H1 (cell line): ENCODE results near the gene TLCD2. TPM values are rescaled to one million over a fixed set of nuclear protein-coding genes. Genes with fewer than 3 reads are reported as not detected.
A peak's percentile ranks its signal among the peaks of the same experiment; 100 is the strongest.

Experiments used
- CTCF ChIA-PET: fragments of 300-600 bp; sonication (Branson Sonifier 250); formaldehyde crosslinking; loops from one replicate; lab custom pipeline; 2021; ENCODE audit not compliant: partially characterized antibody; lab: Charles Lee
- POLR2A ChIA-PET: fragments of 300-600 bp; sonication (Branson Sonifier 250); formaldehyde crosslinking; loops from one replicate; lab custom pipeline; 2021; ENCODE audit warnings: inconsistent platforms; ENCODE audit not compliant: partially characterized antibody; lab: Charles Lee
- DNase-seq, 2 experiments: peaks; one replicate each; pipeline versions ENCODE4 v3.0.0 to v3.0.0-alpha.2; 2010 to 2022; ENCODE audit warnings: low spot score in 2 of 2, low read depth in 1 of 2, mixed read lengths in 1 of 2
- FAIRE-seq: peaks from 2 replicates; lab custom pipeline; 2011; peaks lifted over from hg19 to GRCh38; lab: Jason Lieb, UNC
- H2AFZ ChIP-seq: 2 replicates; pipeline ENCODE4 v1.8.1; 2012; ENCODE audit warnings: low read length, inconsistent platforms
- H2AK5ac ChIP-seq: 2 replicates; pipeline ENCODE4 v1.6.1; 2013; ENCODE audit warnings: low read depth, low read length
- H2BK120ac ChIP-seq: replicated peaks from 2 replicates; pipeline ENCODE3; 2013; ENCODE audit warnings: low read depth, low read length, inconsistent platforms
- H2BK12ac ChIP-seq: 2 replicates; pipeline ENCODE4 v1.6.1; 2013; ENCODE audit warnings: low read depth, low read length
- H2BK15ac ChIP-seq: 2 replicates; pipeline ENCODE4 v1.6.1; 2013; ENCODE audit warnings: low read length
- H2BK20ac ChIP-seq: 2 replicates; pipeline ENCODE4 v1.6.1; 2013; ENCODE audit warnings: low read length
- H2BK5ac ChIP-seq: 2 replicates; pipeline ENCODE4 v1.6.1; 2013; ENCODE audit warnings: low read depth, low read length
- H3K14ac ChIP-seq: 2 replicates; pipeline ENCODE4 v1.6.1; 2013; ENCODE audit warnings: inconsistent platforms; ENCODE audit not compliant: insufficient read length
- H3K18ac ChIP-seq: 2 replicates; pipeline ENCODE4 v1.6.1; 2013; ENCODE audit warnings: low read length; ENCODE audit errors: extremely low read depth
- H3K23ac ChIP-seq: 2 replicates; pipeline ENCODE4 v1.6.1; 2013; ENCODE audit warnings: inconsistent platforms; ENCODE audit not compliant: insufficient read length
- H3K23me2 ChIP-seq: 2 replicates; pipeline ENCODE4 v1.6.1; 2013; ENCODE audit warnings: low read depth, low read length
- H3K27ac ChIP-seq: 2 replicates; pipeline ENCODE4 v1.6.1; 2011; ENCODE audit warnings: low read depth, low read length, inconsistent platforms
- H3K27me3 ChIP-seq, 4 experiments: replicated peaks in 1 of 4; 1 replicate in 1 of 4; 2 replicates in 3 of 4; pipeline versions ENCODE4 v1.6.1 to v1.8.1; 2011 to 2013; ENCODE audit warnings: low read length in 3 of 4, mild to moderate bottlenecking in 3 of 4, inconsistent platforms in 2 of 4, mixed read lengths in 2 of 4, moderate library complexity in 1 of 4; ENCODE audit not compliant: control insufficient read depth in 3 of 4, insufficient read depth in 3 of 4; ENCODE audit errors: extremely low read depth in 1 of 4
- H3K36me3 ChIP-seq, 4 experiments: 2 replicates each; pipeline versions ENCODE4 v1.6.1 to v1.8.1; 2011 to 2013; ENCODE audit warnings: mild to moderate bottlenecking in 4 of 4, low read length in 3 of 4, moderate library complexity in 2 of 4, control low read depth in 1 of 4, inconsistent platforms in 1 of 4; ENCODE audit not compliant: insufficient read depth in 4 of 4, control insufficient read depth in 2 of 4
- H3K4ac ChIP-seq: replicated peaks from 2 replicates; pipeline ENCODE3; 2013; ENCODE audit warnings: low read length, low read depth, mixed read lengths, inconsistent platforms; ENCODE audit not compliant: insufficient read length
- H3K4me1 ChIP-seq, 4 experiments: replicated peaks in 1 of 4; 1 replicate in 1 of 4; 2 replicates in 3 of 4; pipeline versions ENCODE4 v1.6.1 to v1.8.1; 2011 to 2013; ENCODE audit warnings: low read length in 3 of 4, inconsistent platforms in 2 of 4, mixed read lengths in 1 of 4; ENCODE audit not compliant: insufficient read depth in 4 of 4, control insufficient read depth in 3 of 4
- H3K4me2 ChIP-seq, 2 experiments: 2 replicates each; pipeline versions ENCODE4 v1.6.1 to v1.8.1; 2011 to 2013; ENCODE audit warnings: low read depth in 2 of 2, low read length in 2 of 2, control low read depth in 1 of 2, inconsistent platforms in 1 of 2, mild to moderate bottlenecking in 1 of 2; ENCODE audit not compliant: insufficient read depth in 1 of 2
- H3K4me3 ChIP-seq, 4 experiments: fragments of 200-600, 300-600 bp in 1 of 4; sonication (generic), shearing (Covaris generic), sonication (Bioruptor Twin) in 1 of 4; 2 replicates each; pipeline versions ENCODE4 v1.5.1 to v1.8.1; 2011 to 2016; ENCODE audit warnings: low read length in 4 of 4, low read depth in 3 of 4, control low read depth in 2 of 4, inconsistent platforms in 2 of 4, mild to moderate bottlenecking in 2 of 4, mixed read lengths in 1 of 4, moderate library complexity in 1 of 4; ENCODE audit not compliant: insufficient read depth in 2 of 4; ENCODE audit errors: extremely low read depth in 1 of 4
- H3K56ac ChIP-seq: replicated peaks from 2 replicates; pipeline ENCODE3; 2013; ENCODE audit warnings: low read depth, mild to moderate bottlenecking, mixed read lengths, low read length, inconsistent platforms; ENCODE audit not compliant: insufficient read length
- H3K79me1 ChIP-seq: 2 replicates; pipeline ENCODE4 v1.6.1; 2013; ENCODE audit warnings: low read depth, low read length, control low read depth
- H3K79me2 ChIP-seq, 2 experiments: 2 replicates each; pipeline versions ENCODE4 v1.6.1 to v1.8.1; 2012 to 2013; ENCODE audit warnings: low read length in 2 of 2, mild to moderate bottlenecking in 2 of 2, inconsistent platforms in 1 of 2; ENCODE audit not compliant: insufficient read depth in 2 of 2, control insufficient read depth in 1 of 2
- H3K9ac ChIP-seq, 4 experiments: replicated peaks in 1 of 4; 1 replicate in 1 of 4; 2 replicates in 3 of 4; pipeline versions ENCODE4 v1.6.1 to v1.8.1; 2011 to 2013; ENCODE audit warnings: low read depth in 3 of 4, low read length in 3 of 4, control low read depth in 2 of 4, mild to moderate bottlenecking in 2 of 4, moderate library complexity in 2 of 4, inconsistent platforms in 1 of 4; ENCODE audit errors: extremely low read depth in 1 of 4
- H3K9me3 ChIP-seq, 2 experiments: 2 replicates each; pipeline versions ENCODE4 v1.6.1 to v1.8.1; 2012 to 2013; ENCODE audit warnings: mild to moderate bottlenecking in 2 of 2, moderate library complexity in 2 of 2, control low read depth in 1 of 2, inconsistent platforms in 1 of 2, low read depth in 1 of 2, low read length in 1 of 2, mixed read lengths in 1 of 2; ENCODE audit not compliant: insufficient read depth in 2 of 2
- H4K20me1 ChIP-seq, 2 experiments: replicated peaks in 1 of 2; 2 replicates each; pipeline versions ENCODE3 to v1.8.1; 2011 to 2013; ENCODE audit warnings: inconsistent platforms in 2 of 2, low read length in 2 of 2, mild to moderate bottlenecking in 1 of 2; ENCODE audit not compliant: insufficient read depth in 2 of 2, control insufficient read depth in 1 of 2
- H4K5ac ChIP-seq: 2 replicates; pipeline ENCODE4 v1.6.1; 2013; ENCODE audit warnings: low read length, low read depth, mixed read lengths, inconsistent platforms; ENCODE audit not compliant: insufficient read length
- H4K8ac ChIP-seq: 2 replicates; pipeline ENCODE4 v1.8.0; 2013; ENCODE audit warnings: mild to moderate bottlenecking, moderate library complexity, low read length, inconsistent platforms; ENCODE audit not compliant: insufficient read depth; ENCODE audit errors: extremely low read depth
- H4K91ac ChIP-seq: replicated peaks from 2 replicates; pipeline ENCODE3; 2013; ENCODE audit warnings: low read length, mixed read lengths, inconsistent platforms; ENCODE audit not compliant: insufficient read length
- ASH2L ChIP-seq: fragments of 200-600, 300-600 bp; sonication (generic); IDR thresholded peaks from one replicate; pipeline ENCODE4 v1.7.1; 2017; ENCODE audit warnings: low read length
- BRCA1 ChIP-seq: IDR thresholded peaks from 2 replicates; pipeline ENCODE4 v1.6.1; 2012; ENCODE audit warnings: low read depth, low read length, improper control_type of control experiment
- CEBPB ChIP-seq: IDR thresholded peaks from 2 replicates; pipeline ENCODE4 v1.6.1; 2012; ENCODE audit warnings: low read depth, low read length
- CREB1 ChIP-seq: IDR thresholded peaks from 2 replicates; pipeline ENCODE4 v1.6.1; 2012; ENCODE audit warnings: inconsistent platforms
- HDAC2 ChIP-seq, 2 experiments: fragments of 300-600 bp in 1 of 2; sonication (generic) in 1 of 2; IDR thresholded peaks; 2 replicates each; pipeline ENCODE4 v1.6.1; 2011 to 2012; ENCODE audit warnings: low read depth in 2 of 2, low read length in 2 of 2, mild to moderate bottlenecking in 2 of 2, moderate library complexity in 2 of 2, borderline replicate concordance in 1 of 2, inconsistent platforms in 1 of 2
- KDM1A ChIP-seq: fragments of 200-600, 300-600 bp; sonication (generic); IDR thresholded peaks from 2 replicates; pipeline ENCODE4 v1.7.1; 2016; ENCODE audit warnings: mild to moderate bottlenecking, low read length, borderline replicate concordance
- NRF1 ChIP-seq: IDR thresholded peaks from 2 replicates; pipeline ENCODE4 v1.6.1; 2011; ENCODE audit warnings: mild to moderate bottlenecking, low read depth, low read length, improper control_type of control experiment
- POLR2A ChIP-seq, 2 experiments: IDR thresholded peaks; 1 replicate in 1 of 2; 2 replicates in 1 of 2; pipeline ENCODE4 v1.6.1; 2011; ENCODE audit warnings: low read depth in 2 of 2, low read length in 2 of 2, mild to moderate bottlenecking in 2 of 2; ENCODE audit errors: control extremely low read depth in 1 of 2
- POU5F1 ChIP-seq: IDR thresholded peaks from 2 replicates; pipeline ENCODE4 v1.6.1; 2011; ENCODE audit warnings: low read depth, mild to moderate bottlenecking, low read length, moderate library complexity
- RBBP5 ChIP-seq: IDR thresholded peaks from 2 replicates; pipeline ENCODE4 v1.7.1; 2012; ENCODE audit warnings: low read depth, mild to moderate bottlenecking, inconsistent platforms, low read length, moderate library complexity, borderline replicate concordance
- SIN3A ChIP-seq, 2 experiments: IDR thresholded peaks in 1 of 2; conservative IDR thresholded peaks in 1 of 2; 2 replicates each; pipeline ENCODE4 v1.6.1; 2011 to 2012; ENCODE audit warnings: low read length in 2 of 2, improper control_type of control experiment in 1 of 2, low read depth in 1 of 2, mild to moderate bottlenecking in 1 of 2
- SIX5 ChIP-seq: IDR thresholded peaks from 2 replicates; pipeline ENCODE4 v1.6.1; 2011; ENCODE audit warnings: mild to moderate bottlenecking, low read depth, low read length
- TBP ChIP-seq: IDR thresholded peaks from 2 replicates; pipeline ENCODE4 v1.6.1; 2011; ENCODE audit warnings: low read depth, low read length, improper control_type of control experiment
- TCF12 ChIP-seq: IDR thresholded peaks from 2 replicates; pipeline ENCODE4 v1.6.1; 2011; ENCODE audit warnings: low read depth, mild to moderate bottlenecking, low read length
- WGBS, 2 experiments: shearing (Covaris generic) in 1 of 2; methylation state at CpG; one replicate each; pipeline versions ENCODE4 v1.1.6 to v1.1.7; 2013 to 2015; ENCODE audit warnings: low lambda C conversion rate in 2 of 2, mixed read lengths in 2 of 2, inconsistent platforms in 1 of 2, low coverage in 1 of 2, missing lambda C conversion rate in 1 of 2; ENCODE audit not compliant: insufficient replicate concordance in 2 of 2, insufficient coverage in 1 of 2, insufficient read length in 1 of 2; ENCODE audit errors: extremely low coverage in 1 of 2, missing lambda C conversion rate in 1 of 2; 5-methylcytosine and 5-hydroxymethylcytosine counted together
- polyA plus RNA-seq, 7 experiments: library from polyadenylated mRNA; depleted of rRNA in 3 of 7; stranded (reverse) in 5 of 7; unstranded in 2 of 7; fragments of >200 nt in 5 of 7; fragments of 200-250 nt in 2 of 7; gene quantifications; 1 replicate in 5 of 7; 2 replicates in 1 of 7; 4 replicates in 1 of 7; pipeline versions ENCODE4 v1.2.1 to v1.2.3, GENCODE V29; 2011 to 2013; ENCODE audit warnings: missing spikeins in 2 of 7, mixed read lengths in 2 of 7
- total RNA-seq: library from RNA; stranded (reverse); fragmentation: NEBNext Ultra II Directional; extraction: Animal tissue kit (Norgen Biotek cat#: 25700); gene quantifications from 2 replicates; pipeline ENCODE4 v1.2.1, GENCODE V29; 2021
- TF ChIP-seq, protein P1 (sequence below): IDR thresholded peaks from 2 replicates; pipeline ENCODE4 v1.6.1; 2011; ENCODE audit warnings: low read depth, mild to moderate bottlenecking, low read length; ENCODE audit not compliant: insufficient read depth

TLCD2 gene
- total and polyA plus RNA-seq, 2 of the 8 experiments (the other 6 are each of a cell fraction or from before 2014, with no cell fraction given): 0.47 to 1.4 TPM

DNA sequence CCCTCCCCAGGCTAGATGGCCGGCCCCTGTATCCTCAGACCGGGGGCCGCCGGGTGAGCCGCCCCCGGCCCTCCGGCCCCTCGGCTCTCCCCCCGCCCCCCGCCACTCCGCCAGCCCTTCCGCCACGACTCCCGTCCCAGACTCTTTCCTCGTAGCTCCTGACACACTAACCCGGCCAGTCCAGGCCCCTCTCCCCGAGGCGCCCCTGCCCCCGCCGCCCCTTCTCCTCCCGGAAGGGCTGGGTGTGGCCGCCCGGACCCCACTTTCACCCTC is 5.6 kb upstream of the TLCD2 start:
- H3K27me3 ChIP-seq: no peaks in the 10 kb centered on the region
- H3K23ac ChIP-seq: no peak overlapping the region
- peaks cover 17% of the 10 kb centered on the region for H3K23me2 ChIP-seq
- no peaks in the 10 kb centered on the region for H3K36me3 ChIP-seq
- no peak overlapping the region for H3K27ac ChIP-seq
- H2AK5ac ChIP-seq: no peak overlapping the region
- H4K20me1 ChIP-seq: peaks cover 0 to 7% of the 10 kb centered on the region in 2 experiments
- no peak for TF ChIP-seq POLR2A (IDR thresholded peaks at IDR 0.05; ENCODE audit: control extremely low read depth in 1 of 2, low read depth in 2 of 2, low read length in 2 of 2)
- no peak for TF ChIP-seq CREB1
- TF ChIP-seq SIN3A (conservative IDR thresholded peaks at IDR 0.05 in 1 of 2, IDR thresholded peaks at IDR 0.05 in 1 of 2; ENCODE audit: low read depth in 1 of 2, low read length in 2 of 2): no peak
- TF ChIP-seq KDM1A: no peak
- TF ChIP-seq HDAC2 (IDR thresholded peaks at IDR 0.05; ENCODE audit: borderline replicate concordance in 1 of 2, low read depth in 2 of 2, low read length in 2 of 2): no peak
- TF ChIP-seq POU5F1: no peak
- no peak for TF ChIP-seq ASH2L
- no peak for TF ChIP-seq BRCA1
- TF ChIP-seq RBBP5: no peak
- TF ChIP-seq, protein P1, sequence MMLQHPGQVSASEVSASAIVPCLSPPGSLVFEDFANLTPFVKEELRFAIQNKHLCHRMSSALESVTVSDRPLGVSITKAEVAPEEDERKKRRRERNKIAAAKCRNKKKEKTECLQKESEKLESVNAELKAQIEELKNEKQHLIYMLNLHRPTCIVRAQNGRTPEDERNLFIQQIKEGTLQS: no peak
- TF ChIP-seq SIX5: no peak
- no peak for TF ChIP-seq CEBPB
- no peak for TF ChIP-seq TBP
- TF ChIP-seq TCF12: no peak
- TF ChIP-seq NRF1: no peak
- TF ChIP-seq, all 59 proteins: peak for 0
- H3K79me1 ChIP-seq: peaks cover 7% of the 10 kb centered on the region; the same call in 1 of the 2 replicates
- no peak overlapping the region for H2BK15ac ChIP-seq
- H3K14ac ChIP-seq: no peak overlapping the region
- H4K8ac ChIP-seq: no peak overlapping the region
- no peak for FAIRE-seq
- no peak overlapping the region for H3K4ac ChIP-seq
- peaks cover 0 to 17% (median 15%) of the 10 kb centered on the region in 4 experiments; a peak in 6 of 7 replicates for H3K4me1 ChIP-seq
- H3K18ac ChIP-seq: no peak overlapping the region
- no CpG with 5 or more reads among the region's 23 CpGs for WGBS, 2 experiments
- no peak overlapping the region for H2BK20ac ChIP-seq
- no peak overlapping the region for H2AFZ ChIP-seq
- H4K91ac ChIP-seq: no peak overlapping the region
- H3K56ac ChIP-seq: no peak overlapping the region
- no peaks in the 10 kb centered on the region for H3K79me2 ChIP-seq
- peak overlapping the region; percentile 68 to 83 (median 74) for H3K4me3 ChIP-seq
- peak overlapping the region; percentile 68 to 92 for H3K4me2 ChIP-seq
- POLR2A ChIA-PET: interaction anchor here (1.0 to 2.6 kb wide), 9 partner anchors 8 to 114 kb away, joined by 3 to 31 read pairs (median 14); partner anchors contain the start of genes PRPF8, RPA1, SERPINF1 and SMYD4
- H2BK5ac ChIP-seq: no peak overlapping the region
- H3K9ac ChIP-seq: peak overlapping the region in 3 of 4 experiments; percentile 20 to 57 (median 29); a peak in 2 of 7 replicates
- no peak overlapping the region for H2BK120ac ChIP-seq
- no peak for DNase-seq
- H3K9me3 ChIP-seq: no peaks in the 10 kb centered on the region
- no peak overlapping the region for H4K5ac ChIP-seq
- H2BK12ac ChIP-seq: no peak overlapping the region
- CTCF ChIA-PET: interaction anchor here (2.2 to 3.4 kb wide), 2 partner anchors 12 to 67 kb away, joined by 8 to 36 read pairs; no protein-coding TSS in a partner anchor
